Esophagus muscularis mucosa (tissue), 4 donors: ENCODE measurements around the gene PTEN.

Source experiments
- CTCF ChIP-seq, 3 experiments: fragments of 200-600 bp in 2 of 3; fragments of 450-650 bp in 1 of 3; sonication (generic) in 2 of 3; IDR thresholded peaks; one replicate each; pipeline ENCODE4 v1.5.1; 2017 to 2019; ENCODE audit warnings: antibody characterized with exemption in 3 of 3, mild to moderate bottlenecking in 2 of 3, moderate library complexity in 1 of 3
- EP300 ChIP-seq: sonication (generic); formaldehyde crosslinking; IDR thresholded peaks from one replicate; pipeline ENCODE4 v1.6.1; 2017; ENCODE audit warnings: antibody characterized with exemption
- POLR2A ChIP-seq: fragments of 450-650 bp; IDR thresholded peaks from one replicate; pipeline ENCODE4 v1.6.1; 2017; ENCODE audit warnings: antibody characterized with exemption, moderate library complexity, mild to moderate bottlenecking, low read depth
- POLR2AphosphoS5 ChIP-seq, 2 donors: sonication (generic); formaldehyde crosslinking; IDR thresholded peaks; one replicate each; pipeline ENCODE4 v1.6.1; 2017; ENCODE audit warnings: antibody characterized with exemption in 2 of 2

- no peak for TF ChIP-seq POLR2AphosphoS5 (IDR thresholded peaks at IDR 0.05)
- TF ChIP-seq CTCF (IDR thresholded peaks at IDR 0.05): no peak
- no peak for TF ChIP-seq POLR2A
- no peak for TF ChIP-seq EP300
Measured at GRCh38 chr10:87875929-87876571, 12.6 kb downstream of the PTEN start.
